Measurements from ENCODE around the gene SPDYE18.
"Not testable (repeated sequence)": the region's sequence is repeated elsewhere in the genome, so short reads cannot be mapped to it uniquely, and the experiment has no call there.

Gene SPDYE18, protein sequence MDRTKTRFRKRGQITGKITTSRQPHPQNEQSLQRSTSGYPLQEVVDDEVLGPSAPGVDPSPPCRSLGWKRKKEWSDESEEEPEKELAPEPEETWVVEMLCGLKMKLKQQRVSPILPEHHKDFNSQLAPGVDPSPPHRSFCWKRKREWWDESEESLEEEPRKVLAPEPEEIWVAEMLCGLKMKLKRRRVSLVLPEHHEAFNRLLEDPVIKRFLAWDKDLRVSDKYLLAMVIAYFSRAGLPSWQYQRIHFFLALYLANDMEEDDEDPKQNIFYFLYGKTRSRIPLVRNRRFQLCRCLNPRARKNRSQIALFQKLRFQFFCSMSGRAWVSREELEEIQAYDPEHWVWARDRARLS

DNA sequence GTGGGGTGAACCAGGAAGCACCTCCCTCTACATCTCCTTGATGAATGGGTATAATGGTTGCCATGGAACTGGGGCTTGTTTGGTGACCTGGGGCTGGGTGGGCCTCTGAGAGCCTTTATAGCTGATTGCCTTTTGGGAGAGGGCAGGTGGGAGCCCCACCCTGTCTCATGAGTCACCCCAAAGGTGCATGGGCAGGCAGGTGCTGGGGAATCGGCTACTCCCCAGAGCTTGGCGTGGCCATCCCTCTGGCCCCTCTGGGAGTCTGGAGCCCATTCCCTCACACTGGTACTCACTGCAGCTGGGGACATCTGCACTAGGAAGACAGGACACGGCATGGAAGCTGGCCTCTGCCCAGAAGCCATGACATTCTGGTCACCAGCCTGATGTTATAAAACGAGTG, at the start of gene SPDYE18:
SPDYE18 (minus strand) TSS at position 2 of the 400 bp plus-strand sequence. CDS start 2,046 bp downstream, outside the sequence.
- not testable (repeated sequence) for DNase-seq

DNA sequence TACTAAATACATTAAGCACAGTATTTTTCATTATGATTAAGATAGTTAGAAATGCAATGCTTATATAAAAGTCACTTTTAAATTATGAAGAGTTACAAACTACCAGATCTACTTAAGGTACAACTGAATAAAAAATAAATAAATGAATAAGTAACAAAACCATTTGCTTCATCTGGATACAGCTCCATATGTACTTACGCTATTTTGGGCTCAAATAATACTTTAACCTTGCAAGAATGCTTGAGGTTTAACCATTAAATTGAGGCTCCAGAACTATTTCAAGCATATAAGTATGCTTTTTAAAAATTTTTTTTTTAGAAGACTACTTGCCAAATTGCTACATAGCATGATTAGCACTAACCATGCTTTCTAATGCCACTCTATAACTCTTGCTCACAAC, 46.0 kb upstream of the SPDYE18 start:
- DNase-seq, result not testable (repeated sequence)

DNA sequence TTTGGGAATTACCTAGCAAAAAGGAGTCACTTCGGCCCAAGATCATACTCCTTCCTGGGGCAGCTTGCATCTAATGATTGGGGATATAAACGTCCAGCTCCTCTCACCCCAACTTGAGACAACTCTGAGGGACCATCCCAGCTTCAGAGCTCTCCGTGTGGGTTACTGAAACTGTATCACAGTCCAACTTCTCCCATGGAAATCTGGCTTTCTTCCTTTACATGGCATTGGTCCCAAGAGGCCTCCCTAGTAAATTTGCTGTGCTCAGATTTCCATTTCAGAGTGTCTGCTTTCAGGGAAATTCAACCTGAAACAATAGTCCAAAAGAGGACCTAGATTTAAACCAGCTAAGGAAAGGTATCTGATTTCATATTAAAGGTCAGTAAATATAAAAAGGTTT, 45.3 kb upstream of the SPDYE18 start:
- DNase-seq, result not testable (repeated sequence)

DNA sequence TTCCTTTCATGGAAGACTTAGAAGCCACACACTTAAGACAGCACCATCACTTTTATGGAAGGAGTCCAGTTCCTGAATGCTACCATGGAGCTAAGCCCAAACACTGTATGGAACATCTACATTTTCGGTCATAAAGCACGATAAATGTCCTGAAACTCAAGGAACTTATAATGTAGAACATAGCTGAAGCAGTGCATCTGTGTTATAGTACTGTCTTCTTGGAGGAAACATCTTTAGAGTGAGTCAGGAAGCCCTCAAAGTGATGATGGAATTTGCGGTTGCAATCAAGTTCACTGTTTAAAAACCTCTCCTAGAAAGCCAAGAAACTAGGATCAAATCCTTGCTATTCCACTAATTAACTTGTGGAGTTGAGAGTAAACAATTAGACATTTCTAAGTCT, 43.5 kb upstream of the SPDYE18 start:
- DNase-seq, result not testable (repeated sequence)

DNA sequence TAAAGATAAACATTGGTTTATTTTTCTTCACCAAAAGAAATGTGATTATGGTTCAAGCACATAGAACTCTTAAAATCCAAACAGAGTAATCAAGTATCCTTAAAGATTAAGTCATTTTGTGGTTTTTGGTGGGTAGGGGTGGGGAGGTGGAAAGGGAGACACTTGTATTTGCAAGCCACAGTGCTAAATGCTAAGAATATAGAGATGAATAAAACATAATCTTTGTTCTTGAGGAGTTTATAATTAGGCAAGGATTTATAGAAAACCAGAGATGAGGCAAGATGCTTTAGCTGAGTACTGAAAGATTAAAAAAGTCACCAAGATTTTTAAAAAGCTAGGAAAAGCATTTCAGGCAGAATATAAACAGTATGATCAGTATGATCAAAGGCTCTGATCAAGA, 40.3 kb upstream of the SPDYE18 start:
- not testable (repeated sequence) for DNase-seq

DNA sequence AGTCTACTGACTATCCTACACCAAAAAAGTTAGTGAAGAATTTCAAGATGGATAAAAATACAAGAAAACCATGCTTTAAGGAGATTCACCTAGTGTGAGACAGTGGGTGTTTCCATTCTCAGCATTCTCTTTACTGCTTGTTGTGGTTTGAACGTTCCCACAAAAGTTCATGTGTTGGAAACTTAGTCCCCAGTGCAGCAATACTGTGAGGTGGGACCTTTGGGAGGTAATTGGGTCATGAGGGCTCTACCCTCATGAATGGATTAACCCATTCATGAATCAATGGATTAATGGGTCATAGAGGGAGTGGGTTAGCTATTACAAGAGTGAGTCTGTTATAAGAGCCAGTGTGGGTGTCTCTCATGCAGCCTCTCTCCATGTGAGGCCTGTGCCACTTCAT, 38.8 kb upstream of the SPDYE18 start:
- DNase-seq, result not testable (repeated sequence)

DNA sequence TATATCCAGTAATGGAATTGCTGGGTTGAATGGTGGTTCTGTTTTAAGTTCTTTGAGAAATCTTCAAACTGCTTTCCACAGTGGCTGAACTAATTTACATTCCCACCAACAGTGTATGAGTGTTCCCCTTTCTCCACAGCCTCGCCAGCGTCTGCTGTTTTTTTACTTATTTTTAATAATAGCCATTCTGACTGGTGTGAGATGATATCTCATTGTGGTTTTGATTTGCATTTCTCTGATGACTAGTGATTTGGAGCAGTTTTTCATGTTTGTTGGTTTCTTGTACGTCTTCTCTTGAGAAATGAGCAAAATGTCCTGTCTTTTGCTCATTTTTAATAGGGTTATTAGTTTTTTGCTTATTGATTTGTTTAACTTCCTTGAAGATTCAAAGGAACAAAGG, 38.1 kb upstream of the SPDYE18 start:
- DNase-seq, result not testable (repeated sequence)

DNA sequence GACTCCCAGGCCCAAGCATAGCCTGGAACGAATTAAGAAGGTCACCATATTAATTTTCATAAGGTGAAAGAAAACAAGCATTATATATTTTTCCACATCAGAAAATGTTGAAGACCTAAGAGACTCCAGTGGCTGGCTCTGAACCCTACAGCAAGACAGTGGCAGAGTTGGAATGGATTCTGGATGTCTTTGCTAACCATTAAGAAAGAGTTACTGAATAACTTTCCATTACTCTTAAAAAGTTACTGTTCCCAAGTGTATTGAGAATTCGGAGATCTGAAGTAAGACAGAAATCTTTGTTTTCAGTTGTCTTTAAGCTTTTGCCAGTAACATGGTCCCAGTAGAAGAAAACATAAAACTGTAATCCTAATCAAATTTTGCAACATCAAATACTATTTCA, 29.9 kb upstream of the SPDYE18 start:
- DNase-seq, result not testable (repeated sequence)

DNA sequence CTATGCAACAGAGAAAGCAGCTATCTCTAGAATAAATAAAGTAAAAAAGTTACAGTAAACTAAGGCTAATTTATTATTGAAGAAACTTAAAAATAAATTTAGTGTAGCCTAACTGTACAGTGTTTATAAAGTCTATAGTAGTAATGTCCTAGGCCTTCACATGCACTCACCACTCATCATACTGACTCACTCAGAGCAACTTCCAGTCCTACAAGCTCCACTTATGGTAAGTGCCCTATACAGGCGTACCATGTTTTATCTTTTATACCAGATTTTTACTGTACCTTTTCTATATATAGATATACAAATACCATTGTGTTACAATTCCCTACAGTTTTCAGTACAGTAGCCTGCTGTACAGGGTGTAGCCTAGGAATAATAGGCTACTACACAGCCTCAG, 19.8 kb upstream of the SPDYE18 start:
- not testable (repeated sequence) for DNase-seq

DNA sequence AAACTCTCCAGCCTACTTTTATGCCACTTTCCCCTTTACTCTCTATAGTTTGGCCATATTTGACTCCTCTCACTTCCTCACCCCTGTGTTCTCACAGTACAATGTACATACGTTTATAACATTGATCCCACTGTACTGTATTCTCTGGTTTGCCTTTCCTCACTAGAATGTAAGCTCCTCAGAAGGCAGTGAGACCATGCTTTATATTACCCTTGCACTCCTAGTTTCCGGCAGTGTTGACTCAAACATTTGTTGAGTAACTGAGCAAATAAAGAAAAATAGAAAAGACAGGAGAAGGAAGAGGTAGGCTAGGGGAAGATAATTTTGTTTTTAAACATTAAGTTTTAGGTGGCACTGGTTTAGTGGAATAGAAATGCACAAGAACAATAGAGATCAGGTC, 17.9 kb upstream of the SPDYE18 start:
- DNase-seq, result not testable (repeated sequence)

DNA sequence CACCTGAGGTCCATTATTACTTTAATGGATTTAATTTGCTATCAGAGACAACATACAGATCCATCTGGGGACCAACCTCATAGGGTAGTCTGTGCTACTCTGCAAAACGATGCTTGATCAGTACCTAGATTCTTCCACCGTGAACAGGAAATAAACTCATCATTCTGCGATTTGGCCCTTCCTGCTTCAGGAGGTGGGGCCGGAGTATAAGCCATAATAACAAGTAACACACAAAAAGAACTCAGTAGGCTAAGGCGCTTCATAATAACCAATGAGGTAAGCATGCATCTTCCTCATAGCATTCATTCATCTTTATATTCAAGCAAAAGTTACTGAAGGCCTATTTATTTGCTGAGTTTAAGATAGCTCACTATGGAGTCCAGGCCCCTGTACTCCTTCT, 17.3 kb upstream of the SPDYE18 start:
- DNase-seq, result not testable (repeated sequence)

DNA sequence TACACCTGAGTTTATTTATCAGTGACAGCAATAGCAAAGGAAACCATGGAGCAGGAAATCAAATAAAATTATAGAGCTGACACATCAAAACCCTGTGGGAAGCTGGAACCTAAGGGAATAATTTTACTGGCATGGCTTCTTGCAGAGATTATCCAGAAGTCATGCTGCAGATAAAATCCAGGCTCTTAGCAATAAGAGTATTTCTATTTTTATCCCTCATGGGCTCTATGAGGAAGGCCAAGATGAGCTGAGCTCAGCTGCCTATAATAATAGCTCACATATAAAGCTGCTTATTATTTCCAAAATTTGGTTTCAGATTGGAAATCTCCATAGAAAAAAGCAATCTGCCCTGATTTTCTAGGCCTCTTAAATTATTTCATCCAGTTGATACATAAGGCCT, 16.8 kb upstream of the SPDYE18 start:
- not testable (repeated sequence) for DNase-seq

DNA sequence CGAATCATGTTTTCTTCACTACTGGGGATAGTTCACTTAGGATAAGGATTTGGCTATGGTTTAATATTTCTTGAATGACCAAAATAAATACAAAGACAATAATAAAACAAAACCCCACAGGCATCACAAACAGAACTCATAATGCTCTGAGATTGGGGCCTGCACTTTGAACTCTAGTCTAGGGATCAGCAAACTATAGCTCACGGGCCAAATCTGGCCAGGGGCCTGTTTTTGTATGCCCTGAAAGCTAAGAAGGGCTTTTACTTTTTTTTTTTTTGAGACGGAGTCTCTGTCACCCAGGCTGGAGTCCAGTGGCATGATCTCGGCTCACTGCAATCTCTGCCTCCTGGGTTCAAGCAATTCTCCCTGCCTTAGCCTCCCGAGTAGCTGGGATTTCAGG, 14.7 kb upstream of the SPDYE18 start:
- not testable (repeated sequence) for DNase-seq

DNA sequence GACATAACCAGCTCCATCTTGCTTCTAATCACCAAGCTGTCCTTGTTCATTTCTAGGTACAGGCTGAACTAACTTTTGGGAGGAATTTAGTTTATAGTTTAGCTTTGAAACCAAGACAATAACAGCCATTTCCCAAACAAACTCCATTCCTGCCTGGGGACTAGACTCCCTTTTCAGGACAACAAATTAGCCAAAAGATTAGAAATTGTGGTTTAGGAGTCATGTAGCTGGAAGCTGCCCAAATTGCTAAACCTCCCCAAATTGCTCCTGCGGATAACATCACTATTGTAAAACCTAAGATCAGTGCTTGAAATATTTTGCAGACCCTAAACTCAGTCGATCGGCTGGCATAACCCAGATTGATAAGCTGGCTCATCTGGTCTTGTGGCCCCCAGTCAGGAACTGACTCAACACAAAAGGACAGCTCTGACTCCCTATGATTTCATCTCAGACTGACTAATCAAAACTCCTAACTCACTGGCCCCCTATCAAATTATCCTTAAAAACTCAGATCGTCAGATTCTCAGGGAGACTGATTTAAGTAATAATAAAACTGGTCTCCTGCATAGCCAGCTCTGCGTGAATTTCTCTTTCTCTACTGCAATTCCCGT, 12.5 kb upstream of the SPDYE18 start:
- not testable (repeated sequence) for DNase-seq

DNA sequence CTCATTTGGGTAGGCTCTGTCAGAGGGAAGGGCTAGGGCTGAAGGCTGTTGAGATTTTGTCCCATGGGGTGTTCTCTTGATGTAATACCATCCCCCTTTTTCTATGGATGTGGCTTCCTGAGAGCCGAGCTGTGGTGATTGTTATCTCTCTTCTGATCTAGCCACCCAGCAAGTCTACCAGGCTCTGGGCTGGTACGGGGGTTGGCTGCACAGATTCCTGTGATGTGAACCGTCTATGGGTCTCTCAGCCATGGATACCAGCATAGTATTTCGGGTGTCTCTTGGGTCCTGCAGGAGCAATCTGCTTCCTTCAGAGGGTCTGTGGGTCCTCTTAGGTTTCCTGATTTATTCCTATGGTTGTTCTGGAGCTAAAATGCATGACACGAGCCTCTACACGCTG, 8.8 kb upstream of the SPDYE18 start:
- DNase-seq, result not testable (repeated sequence)

DNA sequence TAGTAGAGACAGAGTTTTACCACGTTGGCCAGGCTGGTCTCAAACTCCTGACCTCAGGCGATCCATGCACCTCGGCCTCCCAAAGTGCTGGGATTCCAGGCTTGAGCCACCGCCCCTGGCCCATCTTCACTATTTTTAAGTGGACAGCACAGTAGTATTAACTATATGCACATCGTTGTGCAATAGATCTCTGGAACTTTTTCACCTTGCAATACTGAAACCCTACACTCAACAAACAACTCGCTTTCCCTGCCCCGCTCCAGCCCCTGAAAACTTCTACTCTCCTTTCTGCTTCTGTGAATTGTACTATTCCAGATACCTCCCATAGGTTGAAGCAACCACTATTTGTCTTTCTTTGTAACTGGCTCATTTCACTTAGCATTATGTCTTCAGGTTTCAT, 3.5 kb upstream of the SPDYE18 start:
- not testable (repeated sequence) for DNase-seq

DNA sequence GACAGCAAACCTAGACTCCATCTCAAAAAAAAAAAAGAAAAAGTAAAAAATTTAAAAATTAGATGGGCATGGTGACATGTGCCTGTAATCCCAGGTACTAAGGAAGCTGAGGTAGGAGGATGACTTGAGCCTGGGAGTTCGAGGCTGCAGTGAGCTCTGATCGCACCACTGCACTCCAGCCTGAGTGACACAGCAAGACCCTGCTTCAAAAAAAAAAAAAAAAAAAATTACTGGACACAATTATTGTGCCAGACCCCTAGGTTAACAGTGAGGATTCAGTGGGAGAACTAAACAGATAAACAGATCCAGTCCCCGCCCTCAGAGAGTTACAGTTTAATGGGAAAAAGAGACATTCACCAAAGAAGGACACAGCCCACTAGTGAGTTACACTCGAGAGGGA, 1.4 kb upstream of the SPDYE18 start:
- not testable (repeated sequence) for DNase-seq

DNA sequence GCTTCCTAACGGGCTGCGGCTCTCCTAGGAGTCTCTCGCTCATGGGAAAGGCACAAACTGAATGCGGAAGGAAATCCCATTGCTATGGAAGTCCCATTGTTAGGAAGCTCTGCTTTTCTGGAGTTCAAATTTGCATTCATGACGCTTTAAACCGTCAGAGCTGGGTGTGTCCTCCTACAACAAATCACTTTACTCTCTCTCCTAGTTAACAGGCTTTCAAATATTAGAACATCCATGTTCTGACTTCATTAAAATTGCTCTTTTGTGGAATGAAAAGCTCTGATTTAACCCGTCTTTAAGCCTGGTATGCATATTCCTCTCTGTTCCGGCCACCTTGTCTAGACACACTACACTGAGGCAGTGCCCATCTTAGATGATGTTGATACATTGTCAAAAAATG, 30.1 kb downstream of the SPDYE18 start, which contains the start of gene SPDYE17:
SPDYE17 (minus strand) TSS at position 101 of the 400 bp plus-strand sequence. CDS start 1,791 bp downstream, outside the sequence.
- not testable (repeated sequence) for DNase-seq

DNA sequence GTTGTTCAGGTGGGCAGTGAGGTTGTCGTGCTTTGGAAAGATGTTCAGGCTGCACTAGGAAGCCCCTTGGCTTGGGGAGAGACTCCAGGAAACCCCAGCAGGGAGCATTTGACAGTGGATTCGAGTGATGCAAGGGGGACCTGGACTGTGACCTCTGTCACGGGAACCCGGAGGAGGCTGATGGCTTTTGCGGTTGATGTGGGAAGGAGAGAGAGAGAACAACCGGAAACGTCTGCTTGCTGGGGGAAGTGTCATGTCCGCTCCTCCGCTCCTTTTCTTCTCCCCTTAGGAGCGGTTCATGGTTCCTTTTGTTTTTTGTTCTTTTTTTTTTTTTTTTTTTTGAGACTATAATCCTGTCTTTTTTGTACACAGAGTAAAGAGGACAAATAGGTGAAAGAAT, 36.0 kb downstream of the SPDYE18 start:
- DNase-seq, result not testable (repeated sequence)

DNA sequence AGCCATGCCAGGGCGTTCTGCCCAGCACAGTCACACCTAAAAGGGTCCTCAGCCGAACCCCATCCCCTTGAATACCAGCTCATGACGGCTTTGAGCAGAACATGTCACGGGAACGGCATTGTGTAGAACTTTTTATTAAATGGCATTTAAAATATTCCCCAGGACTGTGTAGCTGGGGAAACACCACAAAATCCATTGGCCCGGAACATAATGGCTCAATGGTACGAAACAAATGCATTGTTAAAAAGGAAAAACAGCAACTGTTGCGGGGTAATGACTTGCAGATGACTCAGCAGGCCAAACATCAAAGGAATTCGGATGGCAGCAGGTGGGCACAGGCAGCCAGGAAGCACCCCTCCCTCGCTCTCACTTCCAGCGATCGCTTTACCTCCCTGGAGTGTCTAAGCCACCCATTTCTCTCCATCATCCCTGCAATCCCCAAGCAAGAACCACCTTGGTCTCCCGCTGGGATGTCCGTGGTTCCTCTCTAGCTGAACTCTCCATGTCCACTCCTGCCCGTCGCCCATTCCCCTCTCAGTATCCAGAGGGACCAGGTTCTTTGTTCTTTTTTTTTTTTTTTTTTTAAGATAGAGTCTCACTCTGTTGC, 52.2 kb downstream of the SPDYE18 start:
- peak; percentile 68 for DNase-seq

DNA sequence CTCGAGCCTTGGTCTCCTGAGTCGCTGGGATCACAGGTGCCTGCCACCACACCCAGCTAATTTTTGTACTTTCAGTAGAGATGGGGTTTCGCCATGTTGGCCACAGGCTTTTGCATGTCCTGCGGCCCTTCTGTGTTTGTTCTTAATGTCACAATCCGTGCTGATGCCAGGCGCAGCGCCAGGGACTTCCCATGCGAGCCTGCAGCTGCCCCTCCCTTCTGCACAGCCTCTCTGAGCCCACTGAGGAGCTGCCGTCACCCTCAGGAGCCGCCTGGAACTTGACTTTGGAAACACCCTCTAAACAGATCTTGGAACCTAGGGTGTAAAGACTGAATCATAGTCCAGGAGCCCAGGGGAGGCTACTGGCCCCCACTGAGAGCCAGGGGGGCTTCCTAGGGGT, 54.4 kb downstream of the SPDYE18 start:
- DNase-seq, result peak; percentile 62

DNA sequence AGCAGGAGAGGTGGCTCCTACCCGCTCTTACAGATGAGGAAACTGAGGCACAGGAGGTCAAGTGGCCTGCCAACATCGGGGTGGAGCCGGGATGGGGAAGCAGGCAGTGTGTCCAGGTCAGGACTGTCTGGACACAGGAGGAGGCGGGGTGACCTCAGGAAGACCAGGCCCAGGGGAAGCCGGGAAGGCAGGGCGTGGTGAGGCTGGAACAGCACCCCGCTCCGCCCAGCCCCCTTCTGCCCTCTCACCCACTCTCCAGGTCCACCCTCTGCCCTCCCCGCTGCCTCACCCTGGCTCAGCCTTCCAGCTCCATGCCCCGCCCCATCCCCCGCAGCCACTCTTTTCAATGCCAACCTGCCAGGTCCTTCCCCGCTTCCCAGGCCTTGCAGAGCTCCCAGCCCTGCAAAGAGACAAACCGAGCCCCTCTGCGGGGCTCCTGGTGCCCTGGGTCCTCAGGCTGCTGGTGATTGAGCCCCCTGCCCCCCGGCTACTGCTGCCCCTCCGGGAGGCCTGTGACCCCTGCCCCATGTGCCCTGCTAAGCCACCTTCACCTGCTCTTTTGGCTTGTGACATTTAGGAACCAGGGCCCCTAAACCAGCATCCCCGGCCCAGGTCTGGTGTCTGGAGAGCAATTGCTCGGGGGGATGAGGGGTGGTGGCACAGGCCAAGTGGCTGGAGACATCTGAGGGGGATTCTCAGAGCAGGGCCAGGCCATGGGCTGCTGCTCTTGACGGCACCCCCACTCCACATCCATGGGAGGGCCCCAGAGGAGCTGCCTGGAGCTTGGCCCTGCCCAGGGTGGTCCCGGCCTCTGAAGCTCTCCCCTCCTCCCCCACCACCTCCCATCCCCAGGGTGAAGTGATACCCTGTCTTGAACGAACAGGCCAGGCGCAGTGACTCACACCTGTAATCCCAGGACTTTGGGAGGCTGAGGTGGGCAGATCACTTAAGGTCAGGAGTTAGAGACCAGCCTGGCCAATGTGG, 55.9 kb downstream of the SPDYE18 start:
- not testable (repeated sequence) for DNase-seq
